ENCODE results near the gene CLIC4. TPM values are rescaled to one million over a fixed set of nuclear protein-coding genes. Genes with fewer than 3 reads are reported as not detected.

Gene CLIC4
- total and polyA plus RNA-seq, 2 experiments from 2014 or later, result 92.5 to 308 TPM

GRCh38 chr1:24745711-24746413 is 615 bp downstream of the CLIC4 start (continued):
- TF ChIP-seq, protein P1, sequence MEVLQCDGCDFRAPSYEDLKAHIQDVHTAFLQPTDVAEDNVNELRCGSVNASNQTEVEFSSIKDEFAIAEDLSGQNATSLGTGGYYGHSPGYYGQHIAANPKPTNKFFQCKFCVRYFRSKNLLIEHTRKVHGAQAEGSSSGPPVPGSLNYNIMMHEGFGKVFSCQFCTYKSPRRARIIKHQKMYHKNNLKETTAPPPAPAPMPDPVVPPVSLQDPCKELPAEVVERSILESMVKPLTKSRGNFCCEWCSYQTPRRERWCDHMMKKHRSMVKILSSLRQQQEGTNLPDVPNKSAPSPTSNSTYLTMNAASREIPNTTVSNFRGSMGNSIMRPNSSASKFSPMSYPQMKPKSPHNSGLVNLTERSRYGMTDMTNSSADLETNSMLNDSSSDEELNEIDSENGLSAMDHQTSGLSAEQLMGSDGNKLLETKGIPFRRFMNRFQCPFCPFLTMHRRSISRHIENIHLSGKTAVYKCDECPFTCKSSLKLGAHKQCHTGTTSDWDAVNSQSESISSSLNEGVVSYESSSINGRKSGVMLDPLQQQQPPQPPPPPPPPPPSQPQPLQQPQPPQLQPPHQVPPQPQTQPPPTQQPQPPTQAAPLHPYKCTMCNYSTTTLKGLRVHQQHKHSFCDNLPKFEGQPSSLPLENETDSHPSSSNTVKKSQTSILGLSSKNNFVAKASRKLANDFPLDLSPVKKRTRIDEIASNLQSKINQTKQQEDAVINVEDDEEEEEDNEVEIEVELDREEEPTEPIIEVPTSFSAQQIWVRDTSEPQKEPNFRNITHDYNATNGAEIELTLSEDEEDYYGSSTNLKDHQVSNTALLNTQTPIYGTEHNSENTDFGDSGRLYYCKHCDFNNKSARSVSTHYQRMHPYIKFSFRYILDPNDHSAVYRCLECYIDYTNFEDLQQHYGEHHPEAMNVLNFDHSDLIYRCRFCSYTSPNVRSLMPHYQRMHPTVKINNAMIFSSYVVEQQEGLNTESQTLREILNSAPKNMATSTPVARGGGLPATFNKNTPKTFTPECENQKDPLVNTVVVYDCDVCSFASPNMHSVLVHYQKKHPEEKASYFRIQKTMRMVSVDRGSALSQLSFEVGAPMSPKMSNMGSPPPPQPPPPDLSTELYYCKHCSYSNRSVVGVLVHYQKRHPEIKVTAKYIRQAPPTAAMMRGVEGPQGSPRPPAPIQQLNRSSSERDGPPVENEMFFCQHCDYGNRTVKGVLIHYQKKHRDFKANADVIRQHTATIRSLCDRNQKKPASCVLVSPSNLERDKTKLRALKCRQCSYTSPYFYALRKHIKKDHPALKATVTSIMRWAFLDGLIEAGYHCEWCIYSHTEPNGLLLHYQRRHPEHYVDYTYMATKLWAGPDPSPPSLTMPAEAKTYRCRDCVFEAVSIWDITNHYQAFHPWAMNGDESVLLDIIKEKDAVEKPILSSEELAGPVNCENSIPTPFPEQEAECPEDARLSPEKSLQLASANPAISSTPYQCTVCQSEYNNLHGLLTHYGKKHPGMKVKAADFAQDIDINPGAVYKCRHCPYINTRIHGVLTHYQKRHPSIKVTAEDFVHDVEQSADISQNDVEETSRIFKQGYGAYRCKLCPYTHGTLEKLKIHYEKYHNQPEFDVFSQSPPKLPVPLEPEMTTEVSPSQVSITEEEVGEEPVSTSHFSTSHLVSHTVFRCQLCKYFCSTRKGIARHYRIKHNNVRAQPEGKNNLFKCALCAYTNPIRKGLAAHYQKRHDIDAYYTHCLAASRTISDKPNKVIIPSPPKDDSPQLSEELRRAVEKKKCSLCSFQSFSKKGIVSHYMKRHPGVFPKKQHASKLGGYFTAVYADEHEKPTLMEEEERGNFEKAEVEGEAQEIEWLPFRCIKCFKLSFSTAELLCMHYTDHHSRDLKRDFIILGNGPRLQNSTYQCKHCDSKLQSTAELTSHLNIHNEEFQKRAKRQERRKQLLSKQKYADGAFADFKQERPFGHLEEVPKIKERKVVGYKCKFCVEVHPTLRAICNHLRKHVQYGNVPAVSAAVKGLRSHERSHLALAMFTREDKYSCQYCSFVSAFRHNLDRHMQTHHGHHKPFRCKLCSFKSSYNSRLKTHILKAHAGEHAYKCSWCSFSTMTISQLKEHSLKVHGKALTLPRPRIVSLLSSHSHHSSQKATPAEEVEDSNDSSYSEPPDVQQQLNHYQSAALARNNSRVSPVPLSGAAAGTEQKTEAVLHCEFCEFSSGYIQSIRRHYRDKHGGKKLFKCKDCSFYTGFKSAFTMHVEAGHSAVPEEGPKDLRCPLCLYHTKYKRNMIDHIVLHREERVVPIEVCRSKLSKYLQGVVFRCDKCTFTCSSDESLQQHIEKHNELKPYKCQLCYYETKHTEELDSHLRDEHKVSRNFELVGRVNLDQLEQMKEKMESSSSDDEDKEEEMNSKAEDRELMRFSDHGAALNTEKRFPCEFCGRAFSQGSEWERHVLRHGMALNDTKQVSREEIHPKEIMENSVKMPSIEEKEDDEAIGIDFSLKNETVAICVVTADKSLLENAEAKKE (CRISPR knock-in tag; IDR thresholded peaks at IDR 0.05), result no peak
- TF ChIP-seq EZH2phosphoT487 (IDR thresholded peaks at IDR 0.05; ENCODE audit: unreplicated experiment) (no peak), STAT1 (IDR thresholded peaks at IDR 0.05; ENCODE audit: unreplicated experiment) (no peak), ZNF331 (CRISPR knock-in tag; IDR thresholded peaks at IDR 0.05; ENCODE audit: low read depth) (no peak), EZH2 (IDR thresholded peaks at IDR 0.05; ENCODE audit: low read depth, unreplicated experiment) (no peak)
- TF ChIP-seq, protein P2, sequence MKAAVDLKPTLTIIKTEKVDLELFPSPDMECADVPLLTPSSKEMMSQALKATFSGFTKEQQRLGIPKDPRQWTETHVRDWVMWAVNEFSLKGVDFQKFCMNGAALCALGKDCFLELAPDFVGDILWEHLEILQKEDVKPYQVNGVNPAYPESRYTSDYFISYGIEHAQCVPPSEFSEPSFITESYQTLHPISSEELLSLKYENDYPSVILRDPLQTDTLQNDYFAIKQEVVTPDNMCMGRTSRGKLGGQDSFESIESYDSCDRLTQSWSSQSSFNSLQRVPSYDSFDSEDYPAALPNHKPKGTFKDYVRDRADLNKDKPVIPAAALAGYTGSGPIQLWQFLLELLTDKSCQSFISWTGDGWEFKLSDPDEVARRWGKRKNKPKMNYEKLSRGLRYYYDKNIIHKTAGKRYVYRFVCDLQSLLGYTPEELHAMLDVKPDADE (IDR thresholded peaks at IDR 0.05), result no peak

All from GM23338 (cell line).